ENCODE measurements around the gene CRBN. TPM values are rescaled to one million over a fixed set of nuclear protein-coding genes. Genes with fewer than 3 reads are reported as not detected.

CRBN gene
- total and polyA plus RNA-seq, 2 experiments from 2014 or later, result 41.1 to 69.6 TPM

GRCh38 chr3:3157484-3157883, 22.0 kb downstream of the CRBN start:
- Histone ChIP-seq H3K4me3 (no peak overlapping the region), H3K79me2 (ENCODE audit: insufficient read depth) (0 out of 2 replicates have a peak, but pooled peaks cover 6% of the 10 kb centered on the region), H3K9me2 (ENCODE audit: insufficient read depth) (no peaks in the 10 kb centered on the region), H3K36me3 (ENCODE audit: low read depth) (peaks cover 29% of the 10 kb centered on the region), H4K20me1 (ENCODE audit: insufficient read depth) (no peaks in the 10 kb centered on the region), H3K9ac (no peak overlapping the region), H2AFZ (no peak overlapping the region), H3K4me2 (ENCODE audit: unreplicated experiment) (no peak overlapping the region), H3K9me3 (ENCODE audit: low read depth) (no peaks in the 10 kb centered on the region), H3F3A (ENCODE audit: insufficient read depth) (peaks cover 40% of the 10 kb centered on the region), H3K4me1 (ENCODE audit: insufficient read depth) (no peaks in the 10 kb centered on the region), H3K27ac (no peak overlapping the region), H3K27me3 (replicated peaks; ENCODE audit: insufficient read depth) (no peaks in the 10 kb centered on the region)
- 88 to 90% methylated on average over 8 of the region's 8 CpGs for WGBS, 2 experiments (ENCODE audit: low coverage in 1 of 2, low lambda C conversion rate in 2 of 2, missing lambda C conversion rate in 2 of 2)
- no peak for DNase-seq
- TF ChIP-seq EZH2phosphoT487 (IDR thresholded peaks at IDR 0.05; ENCODE audit: insufficient read depth, low read depth) (no peak), EZH2 (IDR thresholded peaks at IDR 0.05; ENCODE audit: insufficient read depth, poor library complexity, severe bottlenecking) (no peak)
- in situ Hi-C loops (cut with MboI), result no loop called here

- in situ Hi-C loops (cut with MboI), result no loop called here
- TF ChIP-seq EZH2 (IDR thresholded peaks at IDR 0.05; ENCODE audit: insufficient read depth, poor library complexity, severe bottlenecking), result no peak
- TF ChIP-seq EZH2phosphoT487 (IDR thresholded peaks at IDR 0.05; ENCODE audit: insufficient read depth, low read depth), result no peak
- Histone ChIP-seq H3K4me3 (no peak overlapping the region), H3K4me1 (ENCODE audit: insufficient read depth) (no peaks in the 10 kb centered on the region), H3K36me3 (ENCODE audit: low read depth) (peaks cover 47% of the 10 kb centered on the region), H3F3A (ENCODE audit: insufficient read depth) (peaks cover 52% of the 10 kb centered on the region), H2AFZ (no peak overlapping the region), H3K9me2 (ENCODE audit: insufficient read depth) (no peaks in the 10 kb centered on the region), H3K9me3 (ENCODE audit: low read depth) (no peaks in the 10 kb centered on the region), H3K9ac (no peak overlapping the region), H3K27ac (no peak overlapping the region), H3K79me2 (ENCODE audit: insufficient read depth) (peaks cover 10% of the 10 kb centered on the region; the same call in 1 of the 2 replicates), H4K20me1 (ENCODE audit: insufficient read depth) (no peaks in the 10 kb centered on the region), H3K27me3 (replicated peaks; ENCODE audit: insufficient read depth) (no peaks in the 10 kb centered on the region), H3K4me2 (ENCODE audit: unreplicated experiment) (no peak overlapping the region)
- WGBS, 2 experiments (ENCODE audit: low coverage in 1 of 2, low lambda C conversion rate in 2 of 2, missing lambda C conversion rate in 2 of 2), result 95 to 97% methylated on average over 5 of the region's 5 CpGs
- no peak for DNase-seq
Observed at GRCh38 chr3:3154879-3155610, 24.4 kb downstream of the CRBN start.

- Histone ChIP-seq H3K79me2 (ENCODE audit: insufficient read depth) (peaks cover 4% of the 10 kb centered on the region; the same call in 1 of the 2 replicates), H3K27me3 (replicated peaks; ENCODE audit: insufficient read depth) (no peaks in the 10 kb centered on the region), H3K9me3 (ENCODE audit: low read depth) (no peaks in the 10 kb centered on the region), H3K4me3 (no peak overlapping the region), H2AFZ (no peak overlapping the region), H3K27ac (no peak overlapping the region), H4K20me1 (ENCODE audit: insufficient read depth) (no peaks in the 10 kb centered on the region), H3K4me1 (ENCODE audit: insufficient read depth) (no peaks in the 10 kb centered on the region), H3K36me3 (ENCODE audit: low read depth) (peaks cover 78% of the 10 kb centered on the region), H3F3A (ENCODE audit: insufficient read depth) (peaks cover 49% of the 10 kb centered on the region), H3K4me2 (ENCODE audit: unreplicated experiment) (no peak overlapping the region), H3K9ac (no peak overlapping the region), H3K9me2 (ENCODE audit: insufficient read depth) (no peaks in the 10 kb centered on the region)
- TF ChIP-seq EZH2 (IDR thresholded peaks at IDR 0.05; ENCODE audit: insufficient read depth, poor library complexity, severe bottlenecking), result no peak
- no peak for TF ChIP-seq EZH2phosphoT487 (IDR thresholded peaks at IDR 0.05; ENCODE audit: insufficient read depth, low read depth)
- in situ Hi-C loops (cut with MboI), result no loop called here
- no peak for DNase-seq
- 92 to 100% methylated on average over 1 of the region's 1 CpG for WGBS, 2 experiments (ENCODE audit: low coverage in 1 of 2, low lambda C conversion rate in 2 of 2, missing lambda C conversion rate in 2 of 2)
Observed at GRCh38 chr3:3151513-3151912, 28.0 kb downstream of the CRBN start.

GRCh38 chr3:3149560-3149959, 29.9 kb downstream of the CRBN start:
- WGBS, 2 experiments (ENCODE audit: low coverage in 1 of 2, low lambda C conversion rate in 2 of 2, missing lambda C conversion rate in 2 of 2), result 96 to 98% methylated on average over 1 of the region's 1 CpG
- Histone ChIP-seq H3K4me2 (ENCODE audit: unreplicated experiment) (no peak overlapping the region), H3K27me3 (replicated peaks; ENCODE audit: insufficient read depth) (no peaks in the 10 kb centered on the region), H3K9ac (no peak overlapping the region), H3K9me3 (ENCODE audit: low read depth) (no peaks in the 10 kb centered on the region), H2AFZ (no peak overlapping the region), H3K4me3 (no peak overlapping the region), H4K20me1 (ENCODE audit: insufficient read depth) (no peaks in the 10 kb centered on the region), H3K9me2 (ENCODE audit: insufficient read depth) (no peaks in the 10 kb centered on the region), H3K79me2 (ENCODE audit: insufficient read depth) (peaks cover 4% of the 10 kb centered on the region; the same call in 1 of the 2 replicates), H3K27ac (no peak overlapping the region), H3F3A (ENCODE audit: insufficient read depth) (peaks cover 40% of the 10 kb centered on the region), H3K4me1 (ENCODE audit: insufficient read depth) (no peaks in the 10 kb centered on the region), H3K36me3 (ENCODE audit: low read depth) (peaks cover 89% of the 10 kb centered on the region)
- in situ Hi-C loops (cut with MboI), result no loop called here
- DNase-seq, result no peak
- TF ChIP-seq EZH2phosphoT487 (IDR thresholded peaks at IDR 0.05; ENCODE audit: insufficient read depth, low read depth) (no peak), EZH2 (IDR thresholded peaks at IDR 0.05; ENCODE audit: insufficient read depth, poor library complexity, severe bottlenecking) (no peak)
